A673 (cell line): ENCODE results near the gene CAVIN4.

Experiments used
- CTCF ChIP-seq: fragments of 300-800, 200-600 bp; sonication (generic); conservative IDR thresholded peaks from 2 replicates; pipeline ENCODE4 v1.5.1; 2017; ENCODE audit warnings: low read depth, mild to moderate bottlenecking, antibody characterized with exemption, low read length, moderate library complexity, mixed read lengths
- EZH2 ChIP-seq: fragments of 200-600 bp; sonication (generic); IDR thresholded peaks from 2 replicates; pipeline ENCODE4 v1.6.1; 2017; ENCODE audit warnings: borderline replicate concordance, low read depth, mild to moderate bottlenecking, mixed read lengths, antibody characterized with exemption, low read length; ENCODE audit not compliant: poor library complexity, severe bottlenecking

GRCh38 chr9:100534401-100534800 is 43.5 kb upstream of the CAVIN4 start:
- TF ChIP-seq CTCF: no peak
- no peak for TF ChIP-seq EZH2
